ENCODE data around the gene PTPRK. TPM values are rescaled to one million over a fixed set of nuclear protein-coding genes. Genes with fewer than 3 reads are reported as not detected.

Gene PTPRK
- total RNA-seq, 1 donor from 2014 or later = 50.3 TPM

- Mint-ChIP-seq H3K27me3 (ENCODE audit: unreplicated experiment) (no peaks in the 10 kb centered on the region), H3K4me1 (ENCODE audit: low read depth, unreplicated experiment) (peaks cover 16% of the 10 kb centered on the region), H3K9me3 (ENCODE audit: unreplicated experiment) (no peaks in the 10 kb centered on the region), H3K27ac (ENCODE audit: unreplicated experiment) (no peak overlapping the region), H3K36me3 (ENCODE audit: unreplicated experiment) (no peaks in the 10 kb centered on the region), H3K4me3 (ENCODE audit: unreplicated experiment) (peak overlapping the region; percentile 43)
- TF ChIP-seq CTCF (IDR thresholded peaks at IDR 0.05; ENCODE audit: partially characterized antibody, unreplicated experiment) = no peak
- no peak for DNase-seq
These were observed 183.8 kb downstream of the PTPRK start for GRCh38 chr6:128336436-128337095.

- Mint-ChIP-seq H3K36me3 (ENCODE audit: unreplicated experiment) (no peaks in the 10 kb centered on the region), H3K27me3 (ENCODE audit: unreplicated experiment) (no peaks in the 10 kb centered on the region), H3K9me3 (ENCODE audit: unreplicated experiment) (no peaks in the 10 kb centered on the region), H3K4me1 (ENCODE audit: low read depth, unreplicated experiment) (peaks cover 16% of the 10 kb centered on the region), H3K4me3 (ENCODE audit: unreplicated experiment) (peak overlapping the region; percentile 43), H3K27ac (ENCODE audit: unreplicated experiment) (no peak overlapping the region)
- no peak for DNase-seq
- no peak for TF ChIP-seq CTCF (IDR thresholded peaks at IDR 0.05; ENCODE audit: partially characterized antibody, unreplicated experiment)
These were observed 184.4 kb downstream of the PTPRK start for GRCh38 chr6:128335963-128336362.

- Mint-ChIP-seq H3K4me3 (ENCODE audit: unreplicated experiment) (no peak overlapping the region), H3K27ac (ENCODE audit: unreplicated experiment) (no peak overlapping the region), H3K4me1 (ENCODE audit: low read depth, unreplicated experiment) (peaks cover 12% of the 10 kb centered on the region), H3K27me3 (ENCODE audit: unreplicated experiment) (peaks cover 2% of the 10 kb centered on the region), H3K36me3 (ENCODE audit: unreplicated experiment) (no peaks in the 10 kb centered on the region), H3K9me3 (ENCODE audit: unreplicated experiment) (no peaks in the 10 kb centered on the region)
- DNase-seq = no peak
- no peak for TF ChIP-seq CTCF (IDR thresholded peaks at IDR 0.05; ENCODE audit: partially characterized antibody, unreplicated experiment)
These were observed 186.7 kb downstream of the PTPRK start for GRCh38 chr6:128333581-128334223.

- Mint-ChIP-seq H3K36me3 (ENCODE audit: unreplicated experiment) (no peaks in the 10 kb centered on the region), H3K27me3 (ENCODE audit: unreplicated experiment) (peaks cover 2% of the 10 kb centered on the region), H3K9me3 (ENCODE audit: unreplicated experiment) (peaks cover 1% of the 10 kb centered on the region), H3K4me1 (ENCODE audit: low read depth, unreplicated experiment) (no peaks in the 10 kb centered on the region), H3K27ac (ENCODE audit: unreplicated experiment) (no peak overlapping the region), H3K4me3 (ENCODE audit: unreplicated experiment) (no peak overlapping the region)
- TF ChIP-seq CTCF (IDR thresholded peaks at IDR 0.05; ENCODE audit: partially characterized antibody, unreplicated experiment) = peak; percentile 53
- no peak for DNase-seq
These were observed 192.5 kb downstream of the PTPRK start for GRCh38 chr6:128327890-128328289.

- H3K4me3 Mint-ChIP-seq (ENCODE audit: unreplicated experiment) = no peak overlapping the region
- H3K27me3 Mint-ChIP-seq (ENCODE audit: unreplicated experiment) = no peaks in the 10 kb centered on the region
- no peaks in the 10 kb centered on the region for H3K36me3 Mint-ChIP-seq (ENCODE audit: unreplicated experiment)
- no peak for TF ChIP-seq CTCF (IDR thresholded peaks at IDR 0.05; ENCODE audit: partially characterized antibody, unreplicated experiment)
- H3K9me3 Mint-ChIP-seq (ENCODE audit: unreplicated experiment) = peaks cover 1% of the 10 kb centered on the region
- H3K27ac Mint-ChIP-seq (ENCODE audit: unreplicated experiment) = no peak overlapping the region
- peaks cover 11% of the 10 kb centered on the region for H3K4me1 Mint-ChIP-seq (ENCODE audit: low read depth, unreplicated experiment)
- no peak for DNase-seq
These were observed 197.4 kb downstream of the PTPRK start for GRCh38 chr6:128323011-128323410.

Data from glutamatergic neuron (in vitro differentiated cells).